Fibroblast of lung (primary cell): ENCODE results near the gene AKT1. TPM values are rescaled to one million over a fixed set of nuclear protein-coding genes. Genes with fewer than 3 reads are reported as not detected.

Experiments
- DNase-seq, 2 donors: peaks; one replicate each; pipeline versions ENCODE4 v3.0.0 to v3.0.0-alpha.2; 2010; ENCODE audit warnings: low read depth in 2 of 2
- H2AFZ ChIP-seq: 2 replicates; pipeline ENCODE4 v1.5.1; 2012; ENCODE audit warnings: low read length, control low read depth, inconsistent platforms
- H3K27ac ChIP-seq: 2 replicates; pipeline ENCODE4 v1.5.1; 2011; ENCODE audit warnings: low read length, control low read depth; ENCODE audit not compliant: insufficient read depth
- H3K27me3 ChIP-seq: 2 replicates; pipeline ENCODE4 v1.5.1; 2011; ENCODE audit warnings: mild to moderate bottlenecking, low read length; ENCODE audit not compliant: control insufficient read depth, insufficient read depth
- H3K36me3 ChIP-seq: 2 replicates; pipeline ENCODE4 v1.5.1; 2011; ENCODE audit warnings: low read length; ENCODE audit not compliant: control insufficient read depth, insufficient read depth
- H3K4me1 ChIP-seq: 2 replicates; pipeline ENCODE4 v1.5.1; 2011; ENCODE audit warnings: low read length; ENCODE audit not compliant: control insufficient read depth, insufficient read depth; ENCODE audit errors: extremely low read depth
- H3K4me2 ChIP-seq: 2 replicates; pipeline ENCODE4 v1.5.1; 2011; ENCODE audit warnings: low read length, control low read depth; ENCODE audit not compliant: insufficient read depth; ENCODE audit errors: extremely low read depth
- H3K4me3 ChIP-seq, 4 experiments: fragments of 200-600 bp in 1 of 4; sonication (generic) in 1 of 4; replicated peaks in 1 of 4; 2 replicates each; pipeline ENCODE4 v1.5.1; 2011 to 2016; ENCODE audit warnings: low read length in 4 of 4, low read depth in 3 of 4, mild to moderate bottlenecking in 3 of 4, control low read depth in 2 of 4, inconsistent platforms in 1 of 4, mixed read lengths in 1 of 4; ENCODE audit not compliant: insufficient read depth in 1 of 4; ENCODE audit errors: control extremely low read depth in 1 of 4
- H3K79me2 ChIP-seq: 2 replicates; pipeline ENCODE4 v1.5.1; 2012; ENCODE audit warnings: mild to moderate bottlenecking, low read length, inconsistent platforms; ENCODE audit not compliant: control insufficient read depth, insufficient read depth
- H3K9ac ChIP-seq: 2 replicates; pipeline ENCODE4 v1.5.1; 2011; ENCODE audit warnings: mild to moderate bottlenecking, low read length, control low read depth; ENCODE audit not compliant: insufficient read depth
- H3K9me3 ChIP-seq: 2 replicates; pipeline ENCODE4 v1.5.1; 2012; ENCODE audit warnings: low read depth, low read length; ENCODE audit not compliant: control insufficient read depth, insufficient read depth
- H4K20me1 ChIP-seq: 2 replicates; pipeline ENCODE4 v1.5.1; 2011; ENCODE audit warnings: low read length; ENCODE audit not compliant: control insufficient read depth, insufficient read depth; ENCODE audit errors: extremely low read depth
- EZH2 ChIP-seq: IDR thresholded peaks from 2 replicates; pipeline ENCODE4 v1.5.1; 2012; ENCODE audit warnings: low read length, control low read depth, mild to moderate bottlenecking; ENCODE audit errors: missing control alignments
- polyA plus RNA-seq, 2 donors: library from polyadenylated mRNA; depleted of rRNA in 1 of 2; stranded (reverse) in 1 of 2; unstranded in 1 of 2; fragments of >200 nt; gene quantifications; 2 replicates each; pipeline ENCODE4 v1.2.1, GENCODE V29; 2011 to 2012; ENCODE audit warnings: missing spikeins in 1 of 2
- total RNA-seq: library from RNA; depleted of rRNA; stranded (reverse); fragments of >200 nt; gene quantifications from 2 replicates; pipeline ENCODE4 v1.2.1, GENCODE V29; 2014
- TF ChIP-seq, protein P1 (sequence below), 2 donors: IDR thresholded peaks in 1 of 2; conservative IDR thresholded peaks in 1 of 2; 1 replicate in 1 of 2; 2 replicates in 1 of 2; pipeline ENCODE4 v1.5.1; 2011 to 2012; ENCODE audit warnings: low read length in 2 of 2, control low read depth in 1 of 2, inconsistent platforms in 1 of 2, low read depth in 1 of 2, mild to moderate bottlenecking in 1 of 2

Gene AKT1
- total and polyA plus RNA-seq, 2 donors (not counting 1 experiment from before 2014, with no cell fraction given): 83.2 to 127 TPM

GRCh38 chr14:104804481-104805325, 9.2 kb upstream of the AKT1 start:
- Histone ChIP-seq H3K4me2 (no peak overlapping the region), H3K79me2 (no peaks in the 10 kb centered on the region), H3K4me1 (peaks cover 14% of the 10 kb centered on the region), H2AFZ (no peak overlapping the region), H3K9ac (no peak overlapping the region), H4K20me1 (no peaks in the 10 kb centered on the region), H3K27ac (no peak overlapping the region), H3K36me3 (no peaks in the 10 kb centered on the region), H3K27me3 (no peaks in the 10 kb centered on the region), H3K4me3 (no peak overlapping the region), H3K9me3 (no peaks in the 10 kb centered on the region)
- DNase-seq: no peak
- TF ChIP-seq, protein P1, sequence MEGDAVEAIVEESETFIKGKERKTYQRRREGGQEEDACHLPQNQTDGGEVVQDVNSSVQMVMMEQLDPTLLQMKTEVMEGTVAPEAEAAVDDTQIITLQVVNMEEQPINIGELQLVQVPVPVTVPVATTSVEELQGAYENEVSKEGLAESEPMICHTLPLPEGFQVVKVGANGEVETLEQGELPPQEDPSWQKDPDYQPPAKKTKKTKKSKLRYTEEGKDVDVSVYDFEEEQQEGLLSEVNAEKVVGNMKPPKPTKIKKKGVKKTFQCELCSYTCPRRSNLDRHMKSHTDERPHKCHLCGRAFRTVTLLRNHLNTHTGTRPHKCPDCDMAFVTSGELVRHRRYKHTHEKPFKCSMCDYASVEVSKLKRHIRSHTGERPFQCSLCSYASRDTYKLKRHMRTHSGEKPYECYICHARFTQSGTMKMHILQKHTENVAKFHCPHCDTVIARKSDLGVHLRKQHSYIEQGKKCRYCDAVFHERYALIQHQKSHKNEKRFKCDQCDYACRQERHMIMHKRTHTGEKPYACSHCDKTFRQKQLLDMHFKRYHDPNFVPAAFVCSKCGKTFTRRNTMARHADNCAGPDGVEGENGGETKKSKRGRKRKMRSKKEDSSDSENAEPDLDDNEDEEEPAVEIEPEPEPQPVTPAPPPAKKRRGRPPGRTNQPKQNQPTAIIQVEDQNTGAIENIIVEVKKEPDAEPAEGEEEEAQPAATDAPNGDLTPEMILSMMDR (conservative IDR thresholded peaks at IDR 0.05 in 1 of 2, IDR thresholded peaks at IDR 0.05 in 1 of 2; ENCODE audit: low read depth in 1 of 2, low read length in 2 of 2): no peak
- no peak for TF ChIP-seq EZH2

- Histone ChIP-seq H3K4me3 (no peak overlapping the region), H4K20me1 (no peaks in the 10 kb centered on the region), H3K9me3 (no peaks in the 10 kb centered on the region), H3K79me2 (no peaks in the 10 kb centered on the region), H3K4me1 (peaks cover 14% of the 10 kb centered on the region), H3K27me3 (no peaks in the 10 kb centered on the region), H3K36me3 (no peaks in the 10 kb centered on the region), H2AFZ (no peak overlapping the region), H3K4me2 (no peak overlapping the region), H3K27ac (no peak overlapping the region), H3K9ac (no peak overlapping the region)
- no peak for DNase-seq
- TF ChIP-seq, protein P1 (conservative IDR thresholded peaks at IDR 0.05 in 1 of 2, IDR thresholded peaks at IDR 0.05 in 1 of 2; ENCODE audit: low read depth in 1 of 2, low read length in 2 of 2): no peak
- TF ChIP-seq EZH2: no peak
Observed at GRCh38 chr14:104803912-104804410, 8.4 kb upstream of the AKT1 start.

GRCh38 chr14:104803280-104803911, 7.8 kb upstream of the AKT1 start:
- TF ChIP-seq, protein P1 (conservative IDR thresholded peaks at IDR 0.05 in 1 of 2, IDR thresholded peaks at IDR 0.05 in 1 of 2; ENCODE audit: low read depth in 1 of 2, low read length in 2 of 2): no peak
- no peak for TF ChIP-seq EZH2
- Histone ChIP-seq H3K27ac (no peak overlapping the region), H3K9me3 (no peaks in the 10 kb centered on the region), H2AFZ (no peak overlapping the region), H3K36me3 (no peaks in the 10 kb centered on the region), H3K4me2 (no peak overlapping the region), H3K9ac (no peak overlapping the region), H3K4me1 (peaks cover 14% of the 10 kb centered on the region), H4K20me1 (no peaks in the 10 kb centered on the region), H3K4me3 (no peak overlapping the region), H3K27me3 (no peaks in the 10 kb centered on the region), H3K79me2 (no peaks in the 10 kb centered on the region)
- no peak for DNase-seq
